DMS153 (cell line): Measurements from ENCODE around the gene CAB39.
A peak's percentile ranks its signal among the peaks of the same experiment; 100 is the strongest.

Experiments used
- DNase-seq: peaks from one replicate; lab custom pipeline; 2025; lab: John Stamatoyannopoulos, UW

Gene CAB39

DNA sequence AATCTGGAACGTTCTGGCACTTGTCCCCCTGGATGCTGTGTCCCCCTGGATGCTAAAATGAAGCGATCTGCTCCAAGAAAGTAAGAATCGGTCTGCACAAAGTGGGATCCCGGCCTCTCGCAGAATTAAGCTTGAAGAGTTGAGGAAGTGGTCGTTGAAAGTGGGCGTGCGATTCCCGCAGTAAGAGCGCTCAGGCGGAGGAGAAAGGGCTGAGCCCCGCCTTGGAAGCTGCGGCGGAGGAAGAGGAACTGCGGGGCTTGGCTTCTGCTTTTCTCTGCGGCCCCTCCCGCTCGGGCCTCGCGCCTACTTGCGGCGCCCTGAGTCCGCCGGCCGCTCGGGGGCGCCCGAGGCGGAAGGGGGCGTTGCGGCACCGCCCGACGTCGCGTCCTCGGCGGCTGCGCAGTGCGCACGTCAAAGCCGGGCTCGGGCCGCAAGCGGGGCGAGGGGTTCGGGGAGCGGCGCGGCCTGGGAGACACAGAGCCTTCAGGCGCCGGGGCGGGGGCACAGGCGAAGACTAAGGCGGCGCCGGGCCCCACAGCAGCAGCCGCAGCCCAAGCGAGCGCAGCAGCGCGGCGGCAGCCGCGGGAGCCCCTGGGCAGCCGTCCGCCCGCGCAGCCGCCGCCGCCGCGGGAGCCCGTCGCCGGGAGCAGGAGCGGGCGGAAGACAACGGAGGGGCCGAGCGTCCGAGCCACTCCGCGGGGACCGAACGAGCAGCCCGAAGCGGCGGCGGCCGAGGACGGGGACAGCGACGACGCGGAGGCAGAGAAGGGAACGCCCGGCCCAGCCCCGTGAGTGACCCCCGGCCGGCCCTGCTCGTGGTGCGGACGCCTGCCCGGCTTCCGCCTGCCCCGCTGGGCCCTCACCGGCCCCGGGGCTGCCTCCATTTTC is at the start of gene CAB39:
Gene CAB39 (plus strand): TSS at position 400 of the 888 bp plus-strand sequence. CDS start 47,160 bp downstream, outside the sequence.
- peak; percentile 67 for DNase-seq

- no peak for DNase-seq
Observed at GRCh38 chr2:230664128-230664527, 48.5 kb upstream of the CAB39 start.

GRCh38 chr2:230664844-230665243 is 47.8 kb upstream of the CAB39 start:
- DNase-seq, result no peak

- no peak for DNase-seq
Observed at GRCh38 chr2:230665263-230665691, 47.4 kb upstream of the CAB39 start.

- no peak for DNase-seq
Observed at GRCh38 chr2:230666446-230666845, 46.2 kb upstream of the CAB39 start.

DNA sequence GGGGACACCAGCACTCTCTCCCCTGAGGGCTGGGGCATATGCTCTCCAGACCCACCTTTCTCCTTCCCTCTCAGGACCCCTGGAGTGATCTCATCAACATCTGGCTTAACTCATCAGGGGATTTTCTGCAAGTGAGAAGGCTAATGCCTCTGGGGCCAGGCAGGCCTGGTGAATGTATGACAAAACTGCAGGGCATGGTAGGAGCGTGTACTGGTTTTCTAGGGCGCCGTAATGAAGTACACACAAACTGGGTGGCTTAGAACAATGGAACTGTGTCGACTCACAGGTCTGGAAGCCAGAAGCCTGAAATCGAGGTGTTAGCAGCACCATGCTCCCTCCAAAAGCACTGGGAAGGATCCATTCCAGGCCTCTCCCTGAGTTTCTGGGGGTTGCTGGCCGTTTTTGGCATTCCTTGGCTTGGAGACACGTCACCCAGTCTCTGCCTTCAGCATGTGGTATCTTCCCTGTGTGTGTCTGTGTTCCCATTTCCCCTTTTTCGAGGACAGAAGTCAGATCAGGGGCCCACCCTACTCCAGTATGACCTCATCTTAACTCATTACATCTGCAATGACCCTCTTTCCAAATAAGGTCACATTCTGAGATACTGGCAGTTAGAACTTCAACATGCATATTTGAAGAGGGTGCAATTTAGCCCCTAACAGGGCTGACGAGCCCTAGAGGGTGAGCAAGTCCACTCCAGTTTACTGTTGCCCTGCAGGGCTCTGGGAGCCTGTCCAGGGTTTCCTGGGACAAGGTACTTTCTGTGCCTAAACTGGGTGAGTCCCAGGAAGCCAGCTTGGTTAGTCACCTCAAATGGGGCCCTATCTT is 45.5 kb upstream of the CAB39 start:
- no peak for DNase-seq

GRCh38 chr2:230668184-230668938 is 44.3 kb upstream of the CAB39 start:
- no peak for DNase-seq

GRCh38 chr2:230668939-230669303 is 43.7 kb upstream of the CAB39 start:
- DNase-seq, result no peak

- no peak for DNase-seq
Observed at GRCh38 chr2:230669386-230669950, 43.2 kb upstream of the CAB39 start.

DNA sequence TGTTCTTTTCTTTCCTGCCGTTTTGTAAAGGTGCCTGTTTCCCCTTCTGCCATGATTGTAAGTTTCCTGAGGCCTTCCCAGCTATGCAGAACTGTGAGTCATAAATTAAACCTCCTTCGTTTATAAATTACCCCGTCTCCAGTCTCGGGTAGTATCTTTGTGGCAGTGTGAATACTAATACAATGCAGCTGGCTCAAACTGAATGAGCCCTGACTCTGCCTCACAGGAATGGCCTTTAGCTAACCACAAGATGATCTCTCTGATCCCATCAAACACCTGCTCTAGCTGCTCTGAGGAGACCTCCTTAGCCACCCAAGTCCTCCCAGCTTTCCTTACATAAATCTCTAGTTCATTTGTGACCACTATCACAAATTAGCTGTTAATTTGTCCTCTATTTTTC is 41.5 kb upstream of the CAB39 start:
- no peak for DNase-seq

- DNase-seq, result no peak
Observed at GRCh38 chr2:230672836-230673235, 39.8 kb upstream of the CAB39 start.

- no peak for DNase-seq
Observed at GRCh38 chr2:230674401-230674800, 38.2 kb upstream of the CAB39 start.

GRCh38 chr2:230674966-230675672 is 37.5 kb upstream of the CAB39 start:
- no peak for DNase-seq

- DNase-seq, result no peak
Observed at GRCh38 chr2:230676546-230676945, 36.1 kb upstream of the CAB39 start.

DNA sequence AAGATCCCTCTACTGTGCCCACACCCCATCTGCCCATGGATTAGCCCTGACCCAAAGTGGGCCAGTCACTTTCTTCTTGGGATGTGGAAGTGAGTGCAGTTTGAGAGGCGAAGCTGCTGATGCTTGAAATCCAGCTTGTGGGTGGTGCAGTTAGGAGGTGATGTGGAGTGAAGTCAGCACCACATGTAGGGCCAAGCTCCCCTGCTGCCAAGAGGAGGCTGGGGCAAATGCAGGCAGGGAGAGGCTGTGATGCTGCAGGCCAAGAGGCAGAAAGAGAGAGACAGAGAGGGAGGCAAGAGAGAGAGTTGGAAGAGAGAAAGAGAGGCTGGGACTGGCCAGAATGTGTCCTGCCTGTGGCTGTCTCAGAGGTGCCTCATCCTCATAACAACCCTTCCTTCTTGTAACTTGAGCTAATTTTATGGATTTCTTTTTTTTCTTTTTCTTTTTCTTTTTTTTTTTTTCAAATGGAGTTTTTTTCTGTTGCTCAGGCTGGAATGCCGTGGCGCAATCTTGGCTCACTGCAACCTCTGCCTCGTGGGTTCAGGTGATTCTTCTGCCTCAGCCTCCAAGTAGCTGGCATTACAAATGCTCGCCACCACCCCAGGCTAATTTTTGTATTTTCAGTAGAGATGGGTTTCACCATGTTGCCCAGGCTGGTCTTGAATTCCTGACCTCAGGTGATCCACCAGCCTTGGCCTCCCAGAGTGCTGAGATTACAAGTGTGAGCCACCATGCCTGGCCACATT is 35.3 kb upstream of the CAB39 start:
- DNase-seq, result no peak

DNA sequence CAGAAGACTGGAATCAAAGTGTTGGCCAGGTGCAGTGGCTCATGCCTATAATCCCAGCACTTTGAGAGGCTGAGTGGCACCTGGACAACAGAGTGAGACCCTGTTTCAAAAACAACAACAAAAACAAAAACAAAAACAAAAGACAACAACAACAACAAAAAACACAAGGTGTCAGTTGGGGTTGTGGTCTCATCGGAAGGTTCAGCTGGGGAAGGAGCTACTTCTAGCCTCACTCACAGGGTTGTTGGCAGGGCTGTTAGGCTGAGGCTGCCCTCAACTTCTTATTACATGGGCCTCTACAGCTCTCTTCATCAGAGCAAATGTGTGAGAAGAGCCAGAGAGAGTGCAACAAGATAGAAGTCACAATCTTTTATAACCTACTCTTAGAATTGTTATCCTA is 34.6 kb upstream of the CAB39 start:
- no peak for DNase-seq

DNA sequence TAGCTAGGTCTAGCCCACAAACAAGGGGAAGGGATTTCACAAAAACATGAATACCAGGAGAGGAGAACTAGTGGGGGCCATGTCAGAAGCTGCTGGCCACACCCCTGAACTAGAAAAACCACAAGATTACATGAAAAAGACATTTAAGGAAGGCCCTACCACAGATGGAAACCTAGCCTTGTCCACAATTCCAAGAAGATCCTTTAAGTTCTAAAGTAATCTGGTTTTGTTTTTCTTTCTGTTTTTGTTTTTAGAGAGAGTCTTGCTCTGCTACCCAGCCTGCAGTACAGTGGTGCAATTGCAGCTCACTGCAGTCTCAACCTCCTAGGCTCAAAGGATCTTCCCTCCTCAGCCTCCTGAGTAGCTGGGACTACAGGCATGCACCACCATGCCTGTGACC is 34.2 kb upstream of the CAB39 start:
- DNase-seq, result no peak

DNA sequence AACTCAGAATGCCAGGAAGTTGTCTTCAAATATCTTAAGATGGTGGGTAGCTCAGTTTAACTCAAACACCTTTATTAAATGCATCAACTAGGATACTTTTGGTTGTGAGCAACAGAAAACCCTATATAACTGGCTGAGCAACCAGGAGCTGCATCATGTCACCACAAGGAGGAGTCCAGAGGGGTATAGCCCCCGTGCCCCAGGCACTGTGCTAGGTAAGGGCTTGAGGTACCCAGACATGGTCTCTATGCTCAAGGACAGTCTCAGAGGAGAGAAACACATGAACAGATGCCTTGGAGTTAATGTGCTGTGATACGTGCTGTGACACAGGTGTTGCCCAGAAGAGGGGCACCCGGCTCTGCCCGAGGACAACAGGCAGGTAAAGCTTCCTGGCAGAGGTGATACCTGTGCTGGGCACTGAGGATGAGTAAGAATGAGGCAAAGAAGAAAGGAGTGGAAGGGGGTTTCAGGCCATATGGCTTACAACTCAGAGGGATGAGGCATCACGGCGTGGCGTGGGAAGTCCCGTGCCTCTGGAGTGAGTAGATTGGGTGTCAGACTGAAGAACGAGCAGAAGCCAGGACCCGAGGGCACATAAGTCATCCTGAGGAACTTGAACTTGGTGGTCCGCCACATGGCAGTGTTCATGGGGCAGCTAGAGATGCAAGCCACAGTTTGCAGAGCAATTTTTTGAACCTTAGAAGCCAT is 32.0 kb upstream of the CAB39 start:
- no peak for DNase-seq

GRCh38 chr2:230681171-230681545 is 31.5 kb upstream of the CAB39 start:
- no peak for DNase-seq

- no peak for DNase-seq
Observed at GRCh38 chr2:230682546-230682945, 30.1 kb upstream of the CAB39 start.
